Stomach smooth muscle (tissue), 2 donors: ENCODE results near the gene ATG10.

Source experiments
- H3K27ac ChIP-seq: one replicate; pipeline ENCODE4 v1.7.0; 2013; ENCODE audit warnings: mild to moderate bottlenecking, low read length, inconsistent platforms
- H3K27me3 ChIP-seq, 2 donors: one replicate each; pipeline ENCODE4 v1.7.0; 2013; ENCODE audit warnings: low read length in 2 of 2; ENCODE audit not compliant: insufficient read depth in 2 of 2, control insufficient read depth in 1 of 2
- H3K36me3 ChIP-seq, 2 donors: one replicate each; pipeline ENCODE4 v1.7.0; 2013; ENCODE audit warnings: low read length in 2 of 2; ENCODE audit not compliant: control insufficient read depth in 2 of 2, insufficient read depth in 2 of 2
- H3K4me1 ChIP-seq: one replicate; pipeline ENCODE4 v1.7.0; 2013; ENCODE audit warnings: low read length; ENCODE audit not compliant: control insufficient read depth, insufficient read depth
- H3K4me3 ChIP-seq, 2 donors: one replicate each; pipeline ENCODE4 v1.7.0; 2013; ENCODE audit warnings: low read length in 2 of 2
- H3K9ac ChIP-seq, 2 donors: one replicate each; pipeline ENCODE4 v1.7.0; 2013; ENCODE audit warnings: low read length in 2 of 2, mild to moderate bottlenecking in 1 of 2
- H3K9me3 ChIP-seq, 2 donors: one replicate each; pipeline ENCODE4 v1.7.0; 2013; ENCODE audit warnings: low read length in 2 of 2; ENCODE audit not compliant: control insufficient read depth in 2 of 2
- donor health status: healthy.
- donor health status: Pancreatic carcinoma.

ATG10 gene

GRCh38 chr5:82164176-82164976, 192.6 kb downstream of the ATG10 start:
- no peaks in the 10 kb centered on the region for H3K9me3 ChIP-seq
- H3K36me3 ChIP-seq: no peaks in the 10 kb centered on the region
- H3K4me1 ChIP-seq: no peaks in the 10 kb centered on the region
- H3K4me3 ChIP-seq: no peak overlapping the region
- H3K27me3 ChIP-seq: no peaks in the 10 kb centered on the region
- no peak overlapping the region for H3K27ac ChIP-seq
- no peak overlapping the region for H3K9ac ChIP-seq

- Histone ChIP-seq H3K9me3 (no peaks in the 10 kb centered on the region), H3K4me1 (no peaks in the 10 kb centered on the region), H3K27me3 (no peaks in the 10 kb centered on the region), H3K4me3 (no peak overlapping the region), H3K9ac (no peak overlapping the region), H3K36me3 (no peaks in the 10 kb centered on the region), H3K27ac (peak overlapping the region; percentile 7)
Measured at GRCh38 chr5:82164977-82165713, 193.3 kb downstream of the ATG10 start.

- H3K36me3 ChIP-seq: no peaks in the 10 kb centered on the region
- H3K27me3 ChIP-seq: no peaks in the 10 kb centered on the region
- H3K27ac ChIP-seq: peak overlapping the region; percentile 7
- no peaks in the 10 kb centered on the region for H3K4me1 ChIP-seq
- no peak overlapping the region for H3K9ac ChIP-seq
- H3K4me3 ChIP-seq: no peak overlapping the region
- H3K9me3 ChIP-seq: no peaks in the 10 kb centered on the region
Measured at GRCh38 chr5:82165740-82166530, 194.1 kb downstream of the ATG10 start.

- no peaks in the 10 kb centered on the region for H3K27me3 ChIP-seq
- no peak overlapping the region for H3K27ac ChIP-seq
- no peak overlapping the region for H3K9ac ChIP-seq
- no peaks in the 10 kb centered on the region for H3K9me3 ChIP-seq
- H3K36me3 ChIP-seq: no peaks in the 10 kb centered on the region
- no peaks in the 10 kb centered on the region for H3K4me1 ChIP-seq
- no peak overlapping the region for H3K4me3 ChIP-seq
Measured at GRCh38 chr5:82167372-82167935, 195.6 kb downstream of the ATG10 start.

DNA sequence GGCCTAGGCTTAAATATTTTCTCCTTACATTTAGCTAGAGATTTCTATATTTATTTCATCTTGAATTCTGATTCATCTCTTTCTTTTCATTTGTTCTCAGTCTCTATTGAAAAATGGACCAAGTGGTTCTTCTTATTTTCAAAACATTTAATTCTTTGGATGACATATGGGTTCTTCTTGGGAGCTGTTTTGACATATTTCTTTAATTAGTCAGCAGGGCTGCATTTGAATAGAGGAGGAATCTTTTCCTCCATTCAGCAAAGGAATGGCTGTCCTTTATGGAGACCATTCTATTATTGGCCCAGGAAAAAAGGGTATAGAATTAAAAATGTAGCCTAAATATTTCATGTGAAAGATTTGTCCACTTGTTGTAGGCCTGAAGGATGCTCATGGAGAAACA, 196.5 kb downstream of the ATG10 start:
- H3K4me1 ChIP-seq: no peaks in the 10 kb centered on the region
- no peak overlapping the region for H3K4me3 ChIP-seq
- no peaks in the 10 kb centered on the region for H3K36me3 ChIP-seq
- no peak overlapping the region for H3K27ac ChIP-seq
- no peak overlapping the region for H3K9ac ChIP-seq
- H3K27me3 ChIP-seq: no peaks in the 10 kb centered on the region
- H3K9me3 ChIP-seq: no peaks in the 10 kb centered on the region

DNA sequence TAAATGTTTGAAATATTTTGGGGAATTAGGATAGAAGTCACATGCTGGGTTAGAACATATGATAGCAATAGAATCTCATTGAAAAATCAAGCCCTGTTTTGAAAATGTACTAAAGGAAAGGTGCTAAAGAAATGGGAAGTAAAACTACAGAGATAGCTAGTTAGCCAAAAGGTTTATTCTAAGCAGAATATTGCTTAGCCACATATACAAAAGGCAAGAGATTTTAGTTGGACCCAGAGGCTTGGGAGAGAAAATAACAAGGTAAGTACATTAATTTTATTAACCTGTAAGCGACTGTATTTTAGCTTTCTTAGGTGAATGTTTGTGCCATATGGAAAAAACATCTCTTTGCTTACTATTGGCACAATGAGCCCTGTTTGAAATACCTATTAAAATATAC, 198.1 kb downstream of the ATG10 start:
- H3K27me3 ChIP-seq: no peaks in the 10 kb centered on the region
- no peak overlapping the region for H3K9ac ChIP-seq
- no peaks in the 10 kb centered on the region for H3K9me3 ChIP-seq
- no peak overlapping the region for H3K27ac ChIP-seq
- no peaks in the 10 kb centered on the region for H3K36me3 ChIP-seq
- H3K4me3 ChIP-seq: no peak overlapping the region
- H3K4me1 ChIP-seq: no peaks in the 10 kb centered on the region

DNA sequence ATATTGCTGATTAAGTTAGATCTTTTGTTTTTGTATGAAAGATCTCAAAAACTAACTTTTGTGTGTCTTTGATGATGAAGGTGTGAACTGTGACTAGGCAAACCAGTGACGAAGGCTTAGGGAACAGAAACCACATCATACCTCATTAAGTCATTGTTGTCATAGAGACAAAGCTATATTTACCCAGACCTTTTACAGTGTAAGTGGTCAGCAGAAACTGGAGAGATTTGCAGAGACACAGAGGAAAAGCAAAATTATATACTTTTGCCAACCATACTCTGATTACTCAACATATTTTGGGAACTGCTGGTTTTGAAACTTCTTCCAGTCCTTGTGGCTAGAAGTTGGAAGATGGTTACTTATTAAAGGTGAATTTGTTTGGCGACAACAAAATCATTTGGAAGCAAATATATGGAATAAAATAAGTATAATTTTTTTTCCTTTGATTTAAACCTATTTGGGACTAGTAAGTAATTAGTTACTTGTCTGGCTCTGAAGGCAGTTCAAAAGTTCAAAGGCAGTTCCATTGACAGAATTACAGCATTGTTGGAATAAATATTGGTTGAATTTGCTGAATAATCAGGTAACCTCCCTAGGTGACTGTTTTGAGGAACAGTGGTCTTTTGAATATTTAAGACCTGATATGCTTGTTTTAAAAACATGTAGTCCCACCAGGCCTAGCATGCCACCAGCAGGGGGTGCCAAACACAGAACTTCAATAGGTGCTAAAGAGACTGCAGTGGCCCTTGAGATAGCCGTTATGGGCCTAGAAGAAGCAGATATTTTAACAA, 202.5 kb downstream of the ATG10 start:
- Histone ChIP-seq H3K9ac (no peak overlapping the region), H3K9me3 (no peaks in the 10 kb centered on the region), H3K27ac (no peak overlapping the region), H3K4me1 (no peaks in the 10 kb centered on the region), H3K36me3 (no peaks in the 10 kb centered on the region), H3K4me3 (no peak overlapping the region), H3K27me3 (no peaks in the 10 kb centered on the region)

- H3K27ac ChIP-seq: no peak overlapping the region
- H3K36me3 ChIP-seq: peaks cover 0 to 2% of the 10 kb centered on the region in 2 donors
- H3K9me3 ChIP-seq: no peaks in the 10 kb centered on the region
Measured at GRCh38 chr5:82174919-82175219, 203.0 kb downstream of the ATG10 start.

GRCh38 chr5:82176115-82176814, 204.4 kb downstream of the ATG10 start:
- Histone ChIP-seq H3K9me3 (no peaks in the 10 kb centered on the region), H3K27ac (no peak overlapping the region), H3K4me1 (no peaks in the 10 kb centered on the region), H3K36me3 (peaks cover 0 to 3% of the 10 kb centered on the region in 2 donors), H3K4me3 (no peak overlapping the region), H3K9ac (no peak overlapping the region), H3K27me3 (no peaks in the 10 kb centered on the region)

More at GRCh38 chr5:82174919-82175219, 203.0 kb downstream of the ATG10 start:
- Histone ChIP-seq H3K4me3 (no peak overlapping the region), H3K27me3 (no peaks in the 10 kb centered on the region), H3K4me1 (no peaks in the 10 kb centered on the region), H3K9ac (no peak overlapping the region)
